ENCODE measurements around the gene KIDINS220. TPM values are rescaled to one million over a fixed set of nuclear protein-coding genes. Genes with fewer than 3 reads are reported as not detected.

The KIDINS220 gene
- total RNA-seq, 1 donor from 2014 or later: 69.6 TPM

- Histone ChIP-seq H3K4me3 (no peak overlapping the region), H3K27ac (no peak overlapping the region), H3K27me3 (no peaks in the 10 kb centered on the region), H3K36me3 (no peaks in the 10 kb centered on the region), H3K9me3 (no peaks in the 10 kb centered on the region), H3K4me1 (no peaks in the 10 kb centered on the region)
- intact Hi-C loops (cut with DNase I): no loop called here
- DNase-seq: no peak
- ATAC-seq: no peak
- TF ChIP-seq, protein P1, sequence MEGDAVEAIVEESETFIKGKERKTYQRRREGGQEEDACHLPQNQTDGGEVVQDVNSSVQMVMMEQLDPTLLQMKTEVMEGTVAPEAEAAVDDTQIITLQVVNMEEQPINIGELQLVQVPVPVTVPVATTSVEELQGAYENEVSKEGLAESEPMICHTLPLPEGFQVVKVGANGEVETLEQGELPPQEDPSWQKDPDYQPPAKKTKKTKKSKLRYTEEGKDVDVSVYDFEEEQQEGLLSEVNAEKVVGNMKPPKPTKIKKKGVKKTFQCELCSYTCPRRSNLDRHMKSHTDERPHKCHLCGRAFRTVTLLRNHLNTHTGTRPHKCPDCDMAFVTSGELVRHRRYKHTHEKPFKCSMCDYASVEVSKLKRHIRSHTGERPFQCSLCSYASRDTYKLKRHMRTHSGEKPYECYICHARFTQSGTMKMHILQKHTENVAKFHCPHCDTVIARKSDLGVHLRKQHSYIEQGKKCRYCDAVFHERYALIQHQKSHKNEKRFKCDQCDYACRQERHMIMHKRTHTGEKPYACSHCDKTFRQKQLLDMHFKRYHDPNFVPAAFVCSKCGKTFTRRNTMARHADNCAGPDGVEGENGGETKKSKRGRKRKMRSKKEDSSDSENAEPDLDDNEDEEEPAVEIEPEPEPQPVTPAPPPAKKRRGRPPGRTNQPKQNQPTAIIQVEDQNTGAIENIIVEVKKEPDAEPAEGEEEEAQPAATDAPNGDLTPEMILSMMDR (IDR thresholded peaks at IDR 0.05): no peak
These were observed 20.9 kb upstream of the KIDINS220 start for GRCh38 chr2:8858264-8858663.

DNA sequence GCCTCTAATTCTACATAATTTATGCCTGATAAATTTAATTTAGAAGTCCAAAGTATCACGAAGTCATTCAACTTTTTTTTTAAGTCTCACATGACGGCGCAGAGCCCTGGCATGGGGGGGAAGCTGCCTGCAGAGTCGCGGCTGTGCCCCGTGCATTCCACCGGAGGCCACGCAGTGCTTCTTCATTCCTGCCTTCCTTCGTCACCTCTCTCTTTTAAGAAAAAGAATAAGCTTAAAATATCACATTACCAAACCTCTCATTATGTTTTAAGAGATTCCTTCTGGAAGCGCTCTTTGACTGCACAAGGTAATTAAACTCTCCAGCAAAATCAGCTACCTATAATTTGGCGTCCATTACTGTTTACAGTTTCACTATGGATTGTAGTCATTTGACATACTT is 20.3 kb upstream of the KIDINS220 start:
- Histone ChIP-seq H3K27ac (no peak overlapping the region), H3K27me3 (no peaks in the 10 kb centered on the region), H3K36me3 (no peaks in the 10 kb centered on the region), H3K9me3 (no peaks in the 10 kb centered on the region), H3K4me3 (no peak overlapping the region), H3K4me1 (no peaks in the 10 kb centered on the region)
- no peak for DNase-seq
- no peak for ATAC-seq
- TF ChIP-seq, protein P1 (IDR thresholded peaks at IDR 0.05): no peak
- intact Hi-C loops (cut with DNase I): no loop called here

DNA sequence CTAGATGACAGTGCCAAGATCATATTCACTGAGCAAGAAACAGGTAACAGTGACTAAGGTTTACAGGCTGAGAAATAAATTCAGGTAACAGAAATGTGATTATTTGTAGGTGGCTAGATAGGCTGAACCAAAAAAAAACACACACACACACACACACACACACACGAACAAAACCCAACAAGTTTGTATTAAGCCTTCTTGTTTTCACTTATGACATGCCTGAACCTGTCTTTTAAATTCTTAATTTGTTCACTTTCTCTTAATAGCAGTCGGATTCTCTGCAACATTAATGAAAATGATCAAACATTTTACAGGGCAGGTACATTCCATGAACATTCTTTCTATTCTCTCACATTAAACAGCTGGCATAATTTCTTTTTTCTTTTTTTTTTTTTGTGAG is 18.8 kb upstream of the KIDINS220 start:
- no peak overlapping the region for H3K4me3 ChIP-seq
- ATAC-seq (no peak), DNase-seq (no peak)
- intact Hi-C loops (cut with DNase I): no loop called here
- no peaks in the 10 kb centered on the region for H3K36me3 ChIP-seq
- H3K9me3 ChIP-seq: no peaks in the 10 kb centered on the region
- TF ChIP-seq, protein P1 (IDR thresholded peaks at IDR 0.05): no peak
- H3K4me1 ChIP-seq: no peaks in the 10 kb centered on the region
- H3K27me3 ChIP-seq: no peaks in the 10 kb centered on the region
- no peak overlapping the region for H3K27ac ChIP-seq

DNA sequence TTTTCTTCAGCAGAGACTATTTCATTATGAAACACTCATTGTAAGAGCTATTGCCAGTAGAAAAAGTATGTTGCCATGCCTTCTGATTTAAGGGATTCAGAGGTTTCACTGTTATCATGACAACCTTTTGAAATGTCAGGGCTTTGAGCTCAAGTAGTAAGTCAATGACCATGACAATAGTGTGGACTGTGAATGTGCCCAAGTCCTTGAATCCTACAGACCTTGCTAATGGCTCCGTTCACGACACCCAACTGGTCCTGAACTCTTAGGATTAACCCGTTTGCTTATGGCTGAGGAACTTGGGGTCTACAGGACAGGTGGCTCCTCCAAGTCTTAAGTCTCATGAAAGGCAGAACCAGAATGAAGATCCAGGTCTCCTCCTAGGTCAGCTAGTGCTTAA is 17.6 kb upstream of the KIDINS220 start:
- no peak for ATAC-seq
- intact Hi-C loops (cut with DNase I): no loop called here

DNA sequence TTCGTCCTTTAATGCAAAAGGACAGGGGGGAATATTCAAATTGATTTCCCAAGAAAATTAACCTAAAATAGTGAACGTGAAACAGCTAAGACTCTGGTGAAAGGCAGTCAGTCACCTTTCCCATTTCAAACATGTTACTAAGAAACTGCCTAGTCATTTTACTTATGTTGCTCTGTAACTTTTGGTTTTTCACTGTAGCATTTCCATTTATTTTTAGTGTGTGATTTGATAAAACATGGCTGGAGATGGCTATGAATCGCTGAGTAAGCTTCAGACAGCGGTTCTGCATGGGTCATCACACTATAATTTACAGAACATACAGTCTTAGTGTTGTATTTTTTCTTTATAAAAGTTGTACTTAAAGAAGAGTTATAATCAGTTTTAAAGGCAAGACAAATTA is 16.0 kb upstream of the KIDINS220 start:
- Histone ChIP-seq H3K27me3 (no peaks in the 10 kb centered on the region), H3K36me3 (no peaks in the 10 kb centered on the region), H3K4me1 (no peaks in the 10 kb centered on the region), H3K27ac (no peak overlapping the region), H3K9me3 (no peaks in the 10 kb centered on the region), H3K4me3 (no peak overlapping the region)
- intact Hi-C loops (cut with DNase I): no loop called here
- no peak for DNase-seq
- TF ChIP-seq, protein P1 (IDR thresholded peaks at IDR 0.05): no peak
- no peak for ATAC-seq

More for the DNA sequence above, 17.6 kb upstream of the KIDINS220 start:
- H3K4me1 ChIP-seq: no peaks in the 10 kb centered on the region
- H3K27ac ChIP-seq: no peak overlapping the region
- no peaks in the 10 kb centered on the region for H3K36me3 ChIP-seq
- TF ChIP-seq, protein P1 (IDR thresholded peaks at IDR 0.05): no peak
- DNase-seq: no peak
- no peaks in the 10 kb centered on the region for H3K27me3 ChIP-seq
- no peak overlapping the region for H3K4me3 ChIP-seq
- H3K9me3 ChIP-seq: no peaks in the 10 kb centered on the region
